Peyer's patch (tissue), 4 donors: Measurements from ENCODE around the gene PPP1R12B.

Experiments
- POLR2A ChIP-seq, 2 donors: fragments of 450-650 bp; IDR thresholded peaks; one replicate each; pipeline ENCODE4 v1.5.1; 2017; ENCODE audit warnings: antibody characterized with exemption in 2 of 2, mild to moderate bottlenecking in 2 of 2, moderate library complexity in 2 of 2
- TF ChIP-seq, protein P1 (sequence below), 6 experiments: fragments of 450-650 bp in 4 of 6; fragments of 200-600 bp in 2 of 6; sonication (generic) in 1 of 6; IDR thresholded peaks; one replicate each; pipeline ENCODE4 v1.5.1; 2017 to 2019; ENCODE audit warnings: antibody characterized with exemption in 6 of 6, mild to moderate bottlenecking in 3 of 6, moderate library complexity in 1 of 6

DNA sequence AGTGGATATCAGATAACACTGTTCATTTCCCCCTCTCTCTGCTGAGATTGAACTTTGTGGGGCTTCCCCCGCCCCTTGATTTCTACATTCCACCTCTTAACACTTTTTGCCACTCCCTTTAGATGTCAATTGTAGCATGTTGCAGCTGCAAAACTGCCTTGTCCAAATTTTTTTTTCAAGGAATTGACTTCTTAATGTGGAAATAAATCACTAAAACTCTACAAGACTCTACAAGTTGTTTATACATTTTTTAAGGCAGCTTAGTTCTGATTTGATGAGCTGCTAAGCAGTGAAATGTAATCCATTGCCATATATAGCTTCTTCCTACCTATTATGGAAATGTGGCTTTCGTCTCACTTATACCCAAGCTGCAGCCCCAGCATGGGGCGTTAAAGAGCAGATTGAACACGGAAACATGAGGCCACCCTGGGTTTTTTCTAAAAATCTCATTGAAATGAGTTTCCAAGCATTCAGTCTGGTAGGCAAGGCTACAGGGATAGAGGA, 229.6 kb downstream of the PPP1R12B start:
- TF ChIP-seq, protein P1, sequence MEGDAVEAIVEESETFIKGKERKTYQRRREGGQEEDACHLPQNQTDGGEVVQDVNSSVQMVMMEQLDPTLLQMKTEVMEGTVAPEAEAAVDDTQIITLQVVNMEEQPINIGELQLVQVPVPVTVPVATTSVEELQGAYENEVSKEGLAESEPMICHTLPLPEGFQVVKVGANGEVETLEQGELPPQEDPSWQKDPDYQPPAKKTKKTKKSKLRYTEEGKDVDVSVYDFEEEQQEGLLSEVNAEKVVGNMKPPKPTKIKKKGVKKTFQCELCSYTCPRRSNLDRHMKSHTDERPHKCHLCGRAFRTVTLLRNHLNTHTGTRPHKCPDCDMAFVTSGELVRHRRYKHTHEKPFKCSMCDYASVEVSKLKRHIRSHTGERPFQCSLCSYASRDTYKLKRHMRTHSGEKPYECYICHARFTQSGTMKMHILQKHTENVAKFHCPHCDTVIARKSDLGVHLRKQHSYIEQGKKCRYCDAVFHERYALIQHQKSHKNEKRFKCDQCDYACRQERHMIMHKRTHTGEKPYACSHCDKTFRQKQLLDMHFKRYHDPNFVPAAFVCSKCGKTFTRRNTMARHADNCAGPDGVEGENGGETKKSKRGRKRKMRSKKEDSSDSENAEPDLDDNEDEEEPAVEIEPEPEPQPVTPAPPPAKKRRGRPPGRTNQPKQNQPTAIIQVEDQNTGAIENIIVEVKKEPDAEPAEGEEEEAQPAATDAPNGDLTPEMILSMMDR (IDR thresholded peaks at IDR 0.05) = no peak
- TF ChIP-seq POLR2A (IDR thresholded peaks at IDR 0.05) = no peak
